CD14-positive monocyte (primary cell): Measurements from ENCODE around the gene C1QTNF3. TPM values are rescaled to one million over a fixed set of nuclear protein-coding genes. Genes with fewer than 3 reads are reported as not detected.

Source experiments
- DNase-seq, 3 donors: peaks; one replicate each; pipeline ENCODE4 v3.0.0-alpha.2; 2011 to 2022
- H2AFZ ChIP-seq: 2 replicates; pipeline ENCODE4 v1.6.0; 2012; ENCODE audit warnings: mild to moderate bottlenecking, low read depth, low read length, inconsistent platforms; ENCODE audit not compliant: insufficient read depth, poor library complexity, severe bottlenecking
- H3K27ac ChIP-seq, 2 donors: 1 replicate in 1 of 2; 2 replicates in 1 of 2; pipeline ENCODE4 v1.5.1; 2012 to 2013; ENCODE audit warnings: low read length in 2 of 2, control low read depth in 1 of 2, inconsistent platforms in 1 of 2, low read depth in 1 of 2, mild to moderate bottlenecking in 1 of 2
- H3K27me3 ChIP-seq, 2 donors: one replicate each; pipeline versions ENCODE4 v1.6.0 to v1.6.1; 2011 to 2013; ENCODE audit warnings: low read length in 2 of 2; ENCODE audit not compliant: control insufficient read depth in 2 of 2, insufficient read depth in 2 of 2
- H3K36me3 ChIP-seq, 2 donors: replicated peaks in 1 of 2; 1 replicate in 1 of 2; 2 replicates in 1 of 2; pipeline versions ENCODE4 v1.5.1 to v1.6.1; 2012 to 2013; ENCODE audit warnings: low read length in 2 of 2, control low read depth in 1 of 2, inconsistent platforms in 1 of 2, mild to moderate bottlenecking in 1 of 2; ENCODE audit not compliant: insufficient read depth in 2 of 2, control insufficient read depth in 1 of 2
- H3K4me1 ChIP-seq, 2 donors: 1 replicate in 1 of 2; 2 replicates in 1 of 2; pipeline versions ENCODE4 v1.5.1 to v1.6.1; 2012 to 2013; ENCODE audit warnings: low read length in 2 of 2, control low read depth in 1 of 2, inconsistent platforms in 1 of 2, mild to moderate bottlenecking in 1 of 2, moderate library complexity in 1 of 2; ENCODE audit not compliant: insufficient read depth in 2 of 2, control insufficient read depth in 1 of 2
- H3K4me2 ChIP-seq: replicated peaks from 2 replicates; pipeline ENCODE3; 2012; ENCODE audit warnings: low read length, moderate library complexity, mild to moderate bottlenecking; ENCODE audit not compliant: poor library complexity, severe bottlenecking; ENCODE audit errors: extremely low read depth
- H3K4me3 ChIP-seq, 3 experiments: fragments of 200-600 bp in 1 of 3; sonication (generic) in 1 of 3; replicated peaks in 1 of 3; 1 replicate in 2 of 3; 2 replicates in 1 of 3; pipeline ENCODE4 v1.5.1; 2011 to 2013; ENCODE audit warnings: low read length in 3 of 3, mild to moderate bottlenecking in 3 of 3, control low read depth in 2 of 3, low read depth in 2 of 3, inconsistent platforms in 1 of 3, moderate library complexity in 1 of 3
- H3K79me2 ChIP-seq: 2 replicates; pipeline ENCODE4 v1.6.0; 2012; ENCODE audit warnings: mild to moderate bottlenecking, control low read depth, inconsistent platforms, low read length, moderate library complexity; ENCODE audit not compliant: insufficient read depth
- H3K9ac ChIP-seq: 2 replicates; pipeline ENCODE4 v1.6.0; 2017; ENCODE audit warnings: low read length, mild to moderate bottlenecking; ENCODE audit not compliant: insufficient read depth, poor library complexity, severe bottlenecking
- H3K9me3 ChIP-seq, 2 donors: replicated peaks in 1 of 2; 1 replicate in 1 of 2; 2 replicates in 1 of 2; pipeline versions ENCODE4 v1.5.1 to v1.6.1; 2012 to 2013; ENCODE audit warnings: low read length in 2 of 2, control low read depth in 1 of 2; ENCODE audit not compliant: control insufficient read depth in 1 of 2, insufficient read depth in 1 of 2
- H4K20me1 ChIP-seq: 2 replicates; pipeline ENCODE4 v1.6.0; 2012; ENCODE audit warnings: mild to moderate bottlenecking, low read length, control low read depth, moderate library complexity; ENCODE audit not compliant: insufficient read depth
- H3K27ac Mint-ChIP-seq, 7 donors: one replicate each; pipeline ENCODE4 v1.8.0; 2020; ENCODE audit warnings: mild to moderate bottlenecking in 7 of 7, mixed read lengths in 7 of 7, moderate library complexity in 6 of 7, inconsistent platforms in 2 of 7
- H3K27me3 Mint-ChIP-seq, 3 donors: one replicate each; pipeline ENCODE4 v1.8.0; 2021 to 2022; ENCODE audit warnings: low read depth in 3 of 3, mild to moderate bottlenecking in 3 of 3, mixed read lengths in 3 of 3, moderate library complexity in 3 of 3, inconsistent platforms in 1 of 3
- H3K36me3 Mint-ChIP-seq, 2 donors: one replicate each; pipeline ENCODE4 v1.8.0; 2020; ENCODE audit warnings: mixed read lengths in 2 of 2, inconsistent platforms in 1 of 2, mild to moderate bottlenecking in 1 of 2
- H3K4me1 Mint-ChIP-seq: one replicate; pipeline ENCODE4 v1.8.0; 2020; ENCODE audit warnings: mild to moderate bottlenecking, mixed read lengths
- H3K4me3 Mint-ChIP-seq, 2 donors: one replicate each; pipeline ENCODE4 v1.8.0; 2020; ENCODE audit warnings: mild to moderate bottlenecking in 2 of 2, mixed read lengths in 2 of 2, moderate library complexity in 1 of 2
- H3K9me3 Mint-ChIP-seq, 7 donors: one replicate each; pipeline ENCODE4 v1.8.0; 2020 to 2022; ENCODE audit warnings: mixed read lengths in 7 of 7, mild to moderate bottlenecking in 6 of 7, moderate library complexity in 6 of 7, inconsistent platforms in 2 of 7
- WGBS: methylation state at CpG from one replicate; pipeline ENCODE4 v1.1.5; 2013; ENCODE audit warnings: missing lambda C conversion rate; ENCODE audit not compliant: insufficient coverage; 5-methylcytosine and 5-hydroxymethylcytosine counted together
- intact Hi-C, 2 donors: fragments of 100-400 bp; cut with micrococcal nuclease; formaldehyde crosslinking; loops; one replicate each; pipeline versions ENCODE4 v1.15.0 to v1.15.1; 2023
- polyA plus RNA-seq, 3 donors: library from polyadenylated mRNA; depleted of rRNA in 1 of 3; unstranded in 2 of 3; stranded (reverse) in 1 of 3; fragments of 300-500 nt in 2 of 3; fragments of >200 nt in 1 of 3; fragmentation: Illumina TruSeq in 2 of 3; gene quantifications; 1 replicate in 2 of 3; 2 replicates in 1 of 3; pipeline ENCODE4 v1.2.3, GENCODE V29; 2012 to 2021
- TF ChIP-seq, protein P1 (sequence below): fragments of 200-600 bp; IDR thresholded peaks from one replicate; pipeline ENCODE4 v1.8.0; 2022; ENCODE audit warnings: antibody characterized with exemption, mild to moderate bottlenecking

Gene C1QTNF3
- polyA plus RNA-seq, 3 donors, result 1.5 TPM; not detected in 2

DNA sequence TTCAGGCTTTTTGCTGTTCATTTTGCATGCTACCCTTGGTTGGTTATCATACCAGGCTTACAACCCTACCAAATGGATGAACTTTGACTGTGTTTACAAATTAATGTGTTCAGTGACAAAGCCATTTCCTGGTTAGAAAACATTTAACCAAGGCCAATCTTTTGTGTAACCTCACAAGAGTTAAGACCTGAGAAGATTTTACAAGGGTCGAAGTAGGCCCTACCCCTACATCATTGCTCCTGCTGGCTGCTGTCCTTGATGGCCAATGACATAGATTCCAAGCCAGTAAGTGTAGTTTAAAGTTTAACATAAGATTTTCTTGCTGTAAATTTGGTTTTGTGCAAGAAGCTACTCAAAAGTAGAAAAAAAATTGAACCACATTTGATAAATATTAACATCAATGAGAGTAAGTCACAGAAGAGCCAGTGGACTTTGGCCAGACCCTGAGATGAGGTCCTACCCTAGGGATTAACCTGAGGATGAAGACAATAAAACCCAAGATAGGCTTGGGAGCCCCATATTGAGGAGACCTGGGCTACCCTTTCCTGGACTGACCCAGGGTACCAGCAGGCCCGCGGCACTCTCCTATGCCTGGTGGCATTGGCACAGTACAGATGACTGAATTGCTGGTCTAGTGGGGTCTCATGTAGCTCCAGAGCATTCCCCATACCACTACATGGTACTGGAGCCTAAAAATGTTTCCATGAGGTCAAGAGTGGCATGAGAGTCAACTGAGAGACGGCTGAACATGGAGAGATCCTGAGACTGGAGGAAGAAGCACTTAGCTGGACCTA lies 8.3 kb downstream of the C1QTNF3 start:
- WGBS, result 89% methylated on average over 1 of the region's 4 CpGs
- Mint-ChIP-seq H3K4me1 (no peaks in the 10 kb centered on the region), H3K9me3 (peaks cover 0 to 5% (median 0%) of the 10 kb centered on the region in 7 donors), H3K36me3 (peaks cover 5 to 18% of the 10 kb centered on the region in 2 donors), H3K4me3 (no peak overlapping the region), H3K27ac (no peak overlapping the region), H3K27me3 (no peaks in the 10 kb centered on the region)
- Histone ChIP-seq H3K9me3 (no peaks in the 10 kb centered on the region), H3K9ac (no peak overlapping the region), H3K27me3 (no peaks in the 10 kb centered on the region), H3K27ac (no peak overlapping the region), H3K4me1 (no peaks in the 10 kb centered on the region), H3K4me2 (no peak overlapping the region), H2AFZ (no peak overlapping the region), H3K36me3 (peaks cover 4 to 13% of the 10 kb centered on the region in 2 donors), H4K20me1 (no peaks in the 10 kb centered on the region), H3K79me2 (no peaks in the 10 kb centered on the region), H3K4me3 (no peak overlapping the region)
- DNase-seq, result no peak
- TF ChIP-seq, protein P1, sequence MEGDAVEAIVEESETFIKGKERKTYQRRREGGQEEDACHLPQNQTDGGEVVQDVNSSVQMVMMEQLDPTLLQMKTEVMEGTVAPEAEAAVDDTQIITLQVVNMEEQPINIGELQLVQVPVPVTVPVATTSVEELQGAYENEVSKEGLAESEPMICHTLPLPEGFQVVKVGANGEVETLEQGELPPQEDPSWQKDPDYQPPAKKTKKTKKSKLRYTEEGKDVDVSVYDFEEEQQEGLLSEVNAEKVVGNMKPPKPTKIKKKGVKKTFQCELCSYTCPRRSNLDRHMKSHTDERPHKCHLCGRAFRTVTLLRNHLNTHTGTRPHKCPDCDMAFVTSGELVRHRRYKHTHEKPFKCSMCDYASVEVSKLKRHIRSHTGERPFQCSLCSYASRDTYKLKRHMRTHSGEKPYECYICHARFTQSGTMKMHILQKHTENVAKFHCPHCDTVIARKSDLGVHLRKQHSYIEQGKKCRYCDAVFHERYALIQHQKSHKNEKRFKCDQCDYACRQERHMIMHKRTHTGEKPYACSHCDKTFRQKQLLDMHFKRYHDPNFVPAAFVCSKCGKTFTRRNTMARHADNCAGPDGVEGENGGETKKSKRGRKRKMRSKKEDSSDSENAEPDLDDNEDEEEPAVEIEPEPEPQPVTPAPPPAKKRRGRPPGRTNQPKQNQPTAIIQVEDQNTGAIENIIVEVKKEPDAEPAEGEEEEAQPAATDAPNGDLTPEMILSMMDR, result no peak
- intact Hi-C loops, result no loop called here

DNA sequence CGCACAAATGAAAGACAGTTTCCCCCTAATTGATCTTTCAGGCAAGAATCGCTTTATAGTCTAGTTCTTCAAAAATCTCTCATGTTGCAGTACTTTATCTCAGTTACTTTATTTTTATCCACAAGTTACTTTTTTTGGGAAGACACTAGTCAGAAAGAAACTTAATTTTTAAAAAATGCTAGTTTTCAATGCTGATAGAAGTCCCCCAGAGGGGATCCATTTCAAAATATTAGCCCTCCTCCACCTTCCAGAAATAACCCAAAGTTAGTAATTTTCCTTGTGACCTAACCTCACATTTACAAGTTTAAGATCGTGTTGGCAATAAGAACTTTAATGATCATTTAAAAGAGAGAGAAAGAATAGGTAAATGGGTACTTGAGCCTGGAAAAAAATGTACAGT lies 11.0 kb downstream of the C1QTNF3 start:
- Mint-ChIP-seq H3K27me3 (peaks cover 0 to 2% (median 0%) of the 10 kb centered on the region in 3 donors), H3K4me1 (no peaks in the 10 kb centered on the region), H3K4me3 (no peak overlapping the region), H3K9me3 (no peaks in the 10 kb centered on the region), H3K36me3 (peaks cover 12 to 19% of the 10 kb centered on the region in 2 donors), H3K27ac (no peak overlapping the region)
- DNase-seq, result no peak
- Histone ChIP-seq H4K20me1 (no peaks in the 10 kb centered on the region), H3K36me3 (peaks cover 4 to 13% of the 10 kb centered on the region in 2 donors), H3K4me1 (no peaks in the 10 kb centered on the region), H2AFZ (no peak overlapping the region), H3K4me3 (no peak overlapping the region), H3K27me3 (no peaks in the 10 kb centered on the region), H3K27ac (no peak overlapping the region), H3K9me3 (no peaks in the 10 kb centered on the region), H3K79me2 (no peaks in the 10 kb centered on the region), H3K9ac (no peak overlapping the region), H3K4me2 (no peak overlapping the region)
- intact Hi-C loops, result no loop called here
- TF ChIP-seq, protein P1, result no peak
- no CpG with 5 or more reads among the region's 3 CpGs for WGBS
